HG02870 (cell line): ENCODE results near the gene MYBPC1.
A peak's percentile ranks its signal among the peaks of the same experiment; 100 is the strongest.
"Not testable (repeated sequence)": the region's sequence is repeated elsewhere in the genome, so short reads cannot be mapped to it uniquely, and the experiment has no call there.

Source experiments
- ATAC-seq: cut with Tn5 transposase; IDR thresholded peaks from one replicate; pipeline ENCODE4 v1.9.1; 2021; ENCODE audit warnings: mild to moderate bottlenecking, moderate library complexity; ENCODE audit not compliant: unreplicated experiment

Gene MYBPC1

GRCh38 chr12:101653503-101653902 is 58.7 kb downstream of the MYBPC1 start:
- ATAC-seq = no peak

- ATAC-seq = no peak
Observed at GRCh38 chr12:101654442-101654841, 59.7 kb downstream of the MYBPC1 start.

- no peak for ATAC-seq
Observed at GRCh38 chr12:101655393-101655792, 60.6 kb downstream of the MYBPC1 start.

GRCh38 chr12:101660662-101661061 is 65.9 kb downstream of the MYBPC1 start:
- not testable (repeated sequence) for ATAC-seq

GRCh38 chr12:101663298-101663697 is 68.5 kb downstream of the MYBPC1 start:
- no peak for ATAC-seq

GRCh38 chr12:101664992-101665391 is 70.2 kb downstream of the MYBPC1 start:
- no peak for ATAC-seq

- ATAC-seq = no peak
Observed at GRCh38 chr12:101666052-101666728, 71.4 kb downstream of the MYBPC1 start.

GRCh38 chr12:101667591-101667990 is 72.8 kb downstream of the MYBPC1 start:
- no peak for ATAC-seq

- ATAC-seq = no peak
Observed at GRCh38 chr12:101670007-101670671, 75.4 kb downstream of the MYBPC1 start.

- peak; percentile 75 for ATAC-seq
Observed at GRCh38 chr12:101671157-101671791, 76.5 kb downstream of the MYBPC1 start.

GRCh38 chr12:101671833-101672232 is 77.1 kb downstream of the MYBPC1 start:
- no peak for ATAC-seq

- ATAC-seq = no peak
Observed at GRCh38 chr12:101675555-101675954, 80.8 kb downstream of the MYBPC1 start.

GRCh38 chr12:101676497-101676896 is 81.7 kb downstream of the MYBPC1 start:
- not testable (repeated sequence) for ATAC-seq

- ATAC-seq = no peak
Observed at GRCh38 chr12:101678081-101678480, 83.3 kb downstream of the MYBPC1 start.

GRCh38 chr12:101680240-101680639 is 85.5 kb downstream of the MYBPC1 start:
- no peak for ATAC-seq

GRCh38 chr12:101680647-101681046 is 85.9 kb downstream of the MYBPC1 start:
- ATAC-seq = no peak

GRCh38 chr12:101681627-101682026 is 86.9 kb downstream of the MYBPC1 start:
- ATAC-seq = not testable (repeated sequence)

GRCh38 chr12:101685092-101685491 is 90.3 kb downstream of the MYBPC1 start:
- no peak for ATAC-seq

GRCh38 chr12:101686176-101686575 is 91.4 kb downstream of the MYBPC1 start:
- no peak for ATAC-seq

- no peak for ATAC-seq
Observed at GRCh38 chr12:101690544-101691098, 95.8 kb downstream of the MYBPC1 start.

- ATAC-seq = no peak
Observed at GRCh38 chr12:101691503-101692096, 96.8 kb downstream of the MYBPC1 start.
